RPMI8226 (cell line): ENCODE data around the gene VEGFD.
A peak's percentile ranks its signal among the peaks of the same experiment; 100 is the strongest.
"Not testable (repeated sequence)": the region's sequence is repeated elsewhere in the genome, so short reads cannot be mapped to it uniquely, and the experiment has no call there.

ENCODE experiments used
- DNase-seq: peaks from one replicate; pipeline ENCODE4 v3.0.0-alpha.2; 2015

VEGFD gene

GRCh38 chrX:15356444-15356843 lies 27.8 kb downstream of the VEGFD start:
- no peak for DNase-seq

- DNase-seq, result no peak
Measured at GRCh38 chrX:15350329-15350996, 33.8 kb downstream of the VEGFD start.

DNA sequence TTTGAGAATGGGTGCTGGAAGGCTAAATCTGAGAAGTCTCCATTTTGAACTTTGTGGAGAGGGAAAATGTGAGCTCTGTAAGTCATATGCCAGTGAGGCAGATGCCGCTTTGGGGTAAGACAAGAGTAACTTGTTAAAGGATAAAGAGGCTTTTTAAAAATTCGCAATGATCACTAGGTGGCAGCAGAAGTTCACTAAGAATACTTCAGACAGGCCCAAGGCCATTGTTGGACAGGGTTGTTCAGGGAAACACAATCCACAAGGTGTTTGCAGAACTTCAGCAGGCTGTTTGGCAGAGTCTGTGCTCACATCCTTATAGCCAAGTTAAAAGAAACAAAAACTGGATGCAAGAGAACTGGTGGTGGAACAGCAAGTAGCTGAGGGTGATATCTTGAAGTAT lies 35.2 kb downstream of the VEGFD start:
- peak; percentile 67 for DNase-seq

- DNase-seq, result no peak
Measured at GRCh38 chrX:15345976-15346375, 38.2 kb downstream of the VEGFD start.

GRCh38 chrX:15344106-15344505 lies 40.1 kb downstream of the VEGFD start:
- DNase-seq, result no peak

DNA sequence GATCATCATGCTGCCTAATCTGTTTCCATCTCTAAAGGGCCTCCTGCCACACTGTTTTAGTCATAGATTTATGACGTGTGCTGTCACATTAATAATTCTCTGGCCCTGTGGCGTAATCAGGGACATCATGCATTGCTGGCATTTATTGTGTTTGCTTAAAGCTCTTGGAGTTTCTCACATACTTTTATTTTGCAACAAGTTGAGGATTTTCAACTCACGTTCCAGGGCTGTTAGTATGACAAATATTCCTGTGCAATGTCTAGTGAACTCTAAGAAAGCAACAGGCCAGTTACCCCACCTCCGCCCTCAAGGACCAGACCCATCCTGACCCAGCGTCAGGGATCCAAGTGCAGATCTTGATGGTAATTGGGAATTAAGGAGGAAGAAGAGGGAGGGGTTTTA lies 41.1 kb downstream of the VEGFD start:
- DNase-seq, result no peak

- DNase-seq, result no peak
Measured at GRCh38 chrX:15340867-15341266, 43.3 kb downstream of the VEGFD start.

DNA sequence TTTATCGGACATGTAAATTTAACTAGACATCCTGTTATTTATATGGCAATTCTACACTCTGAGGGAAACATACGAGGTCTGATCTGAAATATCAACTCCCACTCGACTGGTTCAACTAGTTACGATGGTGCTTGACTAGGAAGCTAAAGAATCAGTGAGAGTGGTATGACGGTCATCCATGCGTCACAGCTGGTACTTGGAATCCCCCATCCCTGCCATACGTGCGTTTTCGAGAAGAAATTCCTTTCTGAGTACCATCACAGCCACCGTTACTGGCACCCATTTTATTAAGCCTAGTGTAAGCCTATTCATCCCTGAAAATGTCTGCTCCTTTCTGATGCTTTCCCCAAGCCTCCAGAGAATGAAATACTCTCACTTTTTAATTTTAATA lies 48.2 kb downstream of the VEGFD start:
- DNase-seq, result no peak

GRCh38 chrX:15335135-15336022 lies 48.8 kb downstream of the VEGFD start, which contains the start of gene PIGA:
TSS of gene PIGA (minus strand) at chrX:15335523. CDS start at chrX:15331930, 3,593 bp downstream.
- DNase-seq, result peak; percentile 96

GRCh38 chrX:15334561-15334960 lies 49.7 kb downstream of the VEGFD start:
- DNase-seq, result peak; percentile 20

DNA sequence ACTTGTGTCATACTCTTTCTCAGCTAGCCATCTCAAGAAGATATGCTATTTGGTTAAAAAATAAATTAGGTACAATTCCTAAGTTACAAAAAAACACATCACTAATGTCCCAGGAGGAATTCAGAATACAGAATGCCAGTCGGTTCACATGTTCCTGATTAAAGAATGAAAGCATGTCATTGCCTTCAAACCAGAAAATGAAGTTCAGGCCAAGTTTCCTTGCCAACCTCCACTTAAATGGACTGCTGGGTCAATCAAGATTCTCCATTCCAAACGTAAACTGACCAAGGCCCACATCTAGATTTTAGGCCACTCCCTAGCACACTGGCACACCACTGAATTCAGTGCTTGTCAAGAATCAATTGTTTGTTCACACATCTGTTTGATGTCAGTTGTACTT lies 55.4 kb downstream of the VEGFD start:
- no peak for DNase-seq

GRCh38 chrX:15328131-15328530 lies 56.1 kb downstream of the VEGFD start:
- no peak for DNase-seq

- DNase-seq, result no peak
Measured at GRCh38 chrX:15322472-15322871, 61.7 kb downstream of the VEGFD start.

- DNase-seq, result no peak
Measured at GRCh38 chrX:15322072-15322471, 62.1 kb downstream of the VEGFD start.

- no peak for DNase-seq
Measured at GRCh38 chrX:15321447-15321846, 62.8 kb downstream of the VEGFD start.

GRCh38 chrX:15320297-15320696 lies 63.9 kb downstream of the VEGFD start:
- DNase-seq, result no peak

GRCh38 chrX:15319075-15319474 lies 65.1 kb downstream of the VEGFD start:
- DNase-seq, result no peak

GRCh38 chrX:15315509-15315908 lies 68.7 kb downstream of the VEGFD start, which contains the start of gene ASB11:
TSS of gene ASB11 (minus strand) at chrX:15315640. CDS start at chrX:15315605, 35 bp downstream.
- no peak for DNase-seq

- no peak for DNase-seq
Measured at GRCh38 chrX:15314472-15314871, 69.7 kb downstream of the VEGFD start.

GRCh38 chrX:15311119-15311518 lies 73.1 kb downstream of the VEGFD start:
- DNase-seq, result no peak

- peak; percentile 63 for DNase-seq
Measured at GRCh38 chrX:15310117-15310516, 74.1 kb downstream of the VEGFD start.

- DNase-seq, result not testable (repeated sequence)
Measured at GRCh38 chrX:15305899-15306298, 78.3 kb downstream of the VEGFD start.

DNA sequence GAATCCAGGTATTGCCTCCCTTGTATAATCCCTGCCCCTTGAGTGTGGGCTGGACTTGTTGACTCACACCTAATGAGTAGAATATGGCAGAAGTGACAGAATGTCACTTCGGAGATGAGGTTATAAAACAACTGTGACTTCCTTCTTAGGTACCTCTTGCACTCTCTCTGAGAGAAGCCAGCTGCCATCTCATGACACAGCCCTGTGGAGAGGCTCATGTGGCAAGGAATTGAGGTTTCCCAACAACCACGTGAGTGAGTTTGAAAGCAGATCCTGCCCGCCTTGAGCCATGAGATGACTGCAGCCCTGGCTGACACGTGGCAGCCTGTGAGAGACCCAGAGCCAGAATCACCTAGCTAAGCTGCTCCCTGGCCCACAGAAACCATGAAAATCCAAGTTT lies 82.3 kb downstream of the VEGFD start:
- DNase-seq, result peak; percentile 12
